Measurements from ENCODE around the gene TOMM22. TPM values are rescaled to one million over a fixed set of nuclear protein-coding genes. Genes with fewer than 3 reads are reported as not detected.

Gene TOMM22
- total RNA-seq, 1 experiment from 2014 or later = 146 TPM

- TF ChIP-seq USF1 (CRISPR knock-in tag; IDR thresholded peaks at IDR 0.05) (no peak), SP1 (CRISPR knock-in tag; conservative IDR thresholded peaks at IDR 0.05) (no peak), MXD4 (CRISPR knock-in tag; IDR thresholded peaks at IDR 0.05; ENCODE audit: borderline replicate concordance) (no peak), CREB1 (CRISPR knock-in tag; IDR thresholded peaks at IDR 0.05) (no peak)
- TF ChIP-seq, protein P1, sequence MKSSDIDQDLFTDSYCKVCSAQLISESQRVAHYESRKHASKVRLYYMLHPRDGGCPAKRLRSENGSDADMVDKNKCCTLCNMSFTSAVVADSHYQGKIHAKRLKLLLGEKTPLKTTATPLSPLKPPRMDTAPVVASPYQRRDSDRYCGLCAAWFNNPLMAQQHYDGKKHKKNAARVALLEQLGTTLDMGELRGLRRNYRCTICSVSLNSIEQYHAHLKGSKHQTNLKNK (CRISPR knock-in tag; IDR thresholded peaks at IDR 0.05) = no peak
Measured at GRCh38 chr22:38652859-38653258, 28.9 kb upstream of the TOMM22 start (continued).

- Mint-ChIP-seq H3K9me3 (peaks cover 5% of the 10 kb centered on the region), H3K4me1 (peaks cover 10% of the 10 kb centered on the region), H3K27me3 (ENCODE audit: low read depth) (no peaks in the 10 kb centered on the region), H3K27ac (no peak overlapping the region), H3K36me3 (peaks cover 12% of the 10 kb centered on the region), H3K4me3 (no peak overlapping the region)
- DNase-seq (ENCODE audit: low spot score) (no peak), ATAC-seq (no peak)
- POLR2A ChIA-PET = no interaction called here
- CTCF ChIA-PET = no interaction called here
- TF ChIP-seq GTF2I (CRISPR knock-in tag; conservative IDR thresholded peaks at IDR 0.05) = no peak
Measured at GRCh38 chr22:38653741-38654140, 28.0 kb upstream of the TOMM22 start.

DNA sequence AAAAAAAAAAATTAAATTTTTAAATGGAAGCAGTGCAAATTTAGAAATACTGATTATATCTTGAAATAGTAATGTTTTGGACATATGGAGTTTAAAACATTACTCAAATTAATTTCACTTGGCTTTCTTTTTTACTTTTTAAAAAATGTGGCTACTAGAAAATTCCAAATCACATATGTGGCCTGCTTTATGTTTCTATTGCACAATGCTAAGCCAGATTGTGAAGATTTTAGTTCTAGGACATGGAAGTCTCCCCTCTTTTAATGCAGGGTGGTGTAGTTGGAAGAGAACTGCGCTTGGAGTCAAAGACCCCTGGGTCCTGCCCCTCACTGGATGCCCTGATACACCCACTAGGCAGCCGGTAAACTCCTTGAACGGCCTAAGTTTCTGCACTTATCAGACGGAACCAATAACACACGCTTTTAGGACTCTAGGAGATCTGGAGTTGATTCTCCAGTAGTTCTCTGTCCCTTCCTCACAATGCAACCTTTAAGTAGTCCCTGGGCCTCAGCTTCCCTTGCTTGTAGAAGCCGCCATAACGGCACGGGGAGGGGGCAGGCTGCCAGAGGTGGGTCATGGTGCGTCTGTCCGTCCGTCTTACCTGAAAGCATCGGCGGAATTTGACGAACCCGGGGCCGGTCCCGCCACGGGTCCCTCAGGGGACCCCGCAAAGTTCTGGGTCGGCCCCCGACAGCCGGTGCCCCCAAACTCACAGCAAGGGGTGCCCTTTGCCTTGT, 26.1 kb upstream of the TOMM22 start:
- CTCF ChIA-PET = no interaction called here
- H3K27ac Mint-ChIP-seq = peak overlapping the region; percentile 60; the same call in 1 of the 2 replicates
- DNase-seq (ENCODE audit: low spot score) (no peak), ATAC-seq (peak; percentile 41)
- peak overlapping the region; percentile 89 for H3K4me3 Mint-ChIP-seq
- no peaks in the 10 kb centered on the region for H3K27me3 Mint-ChIP-seq (ENCODE audit: low read depth)
- H3K4me1 Mint-ChIP-seq = peaks cover 10% of the 10 kb centered on the region
- H3K36me3 Mint-ChIP-seq = peaks cover 10% of the 10 kb centered on the region
- 0 out of 2 replicates have a peak, but pooled peaks have one; percentile 57 for TF ChIP-seq ZBTB21 (CRISPR knock-in tag; IDR thresholded peaks at IDR 0.05; ENCODE audit: borderline replicate concordance)
- TF ChIP-seq, protein P2, sequence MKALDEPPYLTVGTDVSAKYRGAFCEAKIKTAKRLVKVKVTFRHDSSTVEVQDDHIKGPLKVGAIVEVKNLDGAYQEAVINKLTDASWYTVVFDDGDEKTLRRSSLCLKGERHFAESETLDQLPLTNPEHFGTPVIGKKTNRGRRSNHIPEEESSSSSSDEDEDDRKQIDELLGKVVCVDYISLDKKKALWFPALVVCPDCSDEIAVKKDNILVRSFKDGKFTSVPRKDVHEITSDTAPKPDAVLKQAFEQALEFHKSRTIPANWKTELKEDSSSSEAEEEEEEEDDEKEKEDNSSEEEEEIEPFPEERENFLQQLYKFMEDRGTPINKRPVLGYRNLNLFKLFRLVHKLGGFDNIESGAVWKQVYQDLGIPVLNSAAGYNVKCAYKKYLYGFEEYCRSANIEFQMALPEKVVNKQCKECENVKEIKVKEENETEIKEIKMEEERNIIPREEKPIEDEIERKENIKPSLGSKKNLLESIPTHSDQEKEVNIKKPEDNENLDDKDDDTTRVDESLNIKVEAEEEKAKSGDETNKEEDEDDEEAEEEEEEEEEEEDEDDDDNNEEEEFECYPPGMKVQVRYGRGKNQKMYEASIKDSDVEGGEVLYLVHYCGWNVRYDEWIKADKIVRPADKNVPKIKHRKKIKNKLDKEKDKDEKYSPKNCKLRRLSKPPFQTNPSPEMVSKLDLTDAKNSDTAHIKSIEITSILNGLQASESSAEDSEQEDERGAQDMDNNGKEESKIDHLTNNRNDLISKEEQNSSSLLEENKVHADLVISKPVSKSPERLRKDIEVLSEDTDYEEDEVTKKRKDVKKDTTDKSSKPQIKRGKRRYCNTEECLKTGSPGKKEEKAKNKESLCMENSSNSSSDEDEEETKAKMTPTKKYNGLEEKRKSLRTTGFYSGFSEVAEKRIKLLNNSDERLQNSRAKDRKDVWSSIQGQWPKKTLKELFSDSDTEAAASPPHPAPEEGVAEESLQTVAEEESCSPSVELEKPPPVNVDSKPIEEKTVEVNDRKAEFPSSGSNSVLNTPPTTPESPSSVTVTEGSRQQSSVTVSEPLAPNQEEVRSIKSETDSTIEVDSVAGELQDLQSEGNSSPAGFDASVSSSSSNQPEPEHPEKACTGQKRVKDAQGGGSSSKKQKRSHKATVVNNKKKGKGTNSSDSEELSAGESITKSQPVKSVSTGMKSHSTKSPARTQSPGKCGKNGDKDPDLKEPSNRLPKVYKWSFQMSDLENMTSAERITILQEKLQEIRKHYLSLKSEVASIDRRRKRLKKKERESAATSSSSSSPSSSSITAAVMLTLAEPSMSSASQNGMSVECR (CRISPR knock-in tag; IDR thresholded peaks at IDR 0.05; ENCODE audit: borderline replicate concordance) = peak; percentile 70; the same call in 1 of the 2 replicates
- TF ChIP-seq JUN (CRISPR knock-in tag; IDR thresholded peaks at IDR 0.05) = no peak
- peaks cover 5% of the 10 kb centered on the region for H3K9me3 Mint-ChIP-seq
- POLR2A ChIA-PET = no interaction called here

DNA sequence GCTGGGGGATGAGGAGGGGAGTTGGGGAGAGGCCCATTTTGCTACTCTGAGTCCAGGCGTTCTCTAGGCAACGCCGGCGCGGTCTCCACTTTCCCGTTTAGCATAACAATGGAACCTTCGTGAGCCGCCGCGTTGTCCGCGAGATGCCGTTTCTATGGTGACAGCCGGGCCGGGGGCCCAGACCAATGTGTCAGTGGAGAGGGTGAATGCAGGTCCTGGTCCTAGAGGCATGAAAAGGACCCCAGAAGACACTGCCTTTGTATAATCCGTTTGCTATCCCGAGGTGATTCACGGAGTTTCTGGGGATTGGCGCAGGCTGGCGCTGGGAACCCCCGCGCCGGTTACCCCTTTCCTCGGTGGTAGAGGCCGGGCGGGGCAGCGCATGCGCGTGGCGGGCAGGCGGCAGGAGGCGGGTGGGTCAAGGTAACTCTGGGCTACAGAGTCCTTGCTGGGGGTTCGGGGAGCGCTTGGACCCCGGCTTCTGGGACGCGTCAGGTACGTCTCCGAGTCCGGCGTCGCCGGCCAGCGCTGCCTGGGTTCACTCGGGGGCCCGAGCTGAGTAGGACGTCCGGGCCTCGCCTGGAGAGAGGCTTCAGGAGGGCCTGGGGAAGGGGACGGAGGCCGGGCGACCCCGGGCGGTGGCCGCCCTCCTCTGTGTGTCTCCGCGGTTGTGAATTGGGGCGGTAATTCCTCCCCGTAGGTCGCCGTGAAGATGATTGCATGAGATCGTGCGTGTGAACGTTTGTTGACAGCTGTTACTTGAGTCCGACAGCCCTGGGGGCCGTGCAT, 25.3 kb upstream of the TOMM22 start, which contains the start of the genes CBY1 and FAM227A:
Gene CBY1 (plus strand): TSS at position 383 of the 789 bp plus-strand sequence. CDS start 11,417 bp downstream, outside the sequence.
Gene FAM227A (minus strand): TSS at position 137 of the 789 bp plus-strand sequence. CDS start 6,224 bp downstream, outside the sequence.
- Mint-ChIP-seq H3K27me3 (ENCODE audit: low read depth) (no peaks in the 10 kb centered on the region), H3K36me3 (peaks cover 10% of the 10 kb centered on the region), H3K9me3 (peaks cover 5% of the 10 kb centered on the region), H3K4me1 (peaks cover 10% of the 10 kb centered on the region), H3K4me3 (peak within 1 kb of the TSS; percentile 89), H3K27ac (peak within 1 kb of the TSS; percentile 98)
- DNase-seq (ENCODE audit: low spot score) (peak; percentile 94), ATAC-seq (peak; percentile 89)
- POLR2A ChIA-PET = no interaction called here
- CTCF ChIA-PET = interaction anchor here (1.4 kb wide), 1 partner anchor 25 kb away, joined by 7 read pairs; the partner anchor contains the start of gene TOMM22
- TF ChIP-seq, protein P3, sequence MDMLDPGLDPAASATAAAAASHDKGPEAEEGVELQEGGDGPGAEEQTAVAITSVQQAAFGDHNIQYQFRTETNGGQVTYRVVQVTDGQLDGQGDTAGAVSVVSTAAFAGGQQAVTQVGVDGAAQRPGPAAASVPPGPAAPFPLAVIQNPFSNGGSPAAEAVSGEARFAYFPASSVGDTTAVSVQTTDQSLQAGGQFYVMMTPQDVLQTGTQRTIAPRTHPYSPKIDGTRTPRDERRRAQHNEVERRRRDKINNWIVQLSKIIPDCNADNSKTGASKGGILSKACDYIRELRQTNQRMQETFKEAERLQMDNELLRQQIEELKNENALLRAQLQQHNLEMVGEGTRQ (CRISPR knock-in tag; IDR thresholded peaks at IDR 0.05) = no peak
- TF ChIP-seq FOXJ3 (CRISPR knock-in tag; IDR thresholded peaks at IDR 0.05; ENCODE audit: borderline replicate concordance) (no peak), EMX1 (CRISPR knock-in tag; IDR thresholded peaks at IDR 0.05) (no peak), ZNF396 (CRISPR knock-in tag; IDR thresholded peaks at IDR 0.05; ENCODE audit: borderline replicate concordance) (no peak), ATF6 (CRISPR knock-in tag; IDR thresholded peaks at IDR 0.05) (no peak), NFE2L1 (CRISPR knock-in tag; IDR thresholded peaks at IDR 0.05) (no peak), ERG (CRISPR knock-in tag; IDR thresholded peaks at IDR 0.05) (no peak), ZNF317 (CRISPR knock-in tag; IDR thresholded peaks at IDR 0.05; ENCODE audit: borderline replicate concordance, low read depth) (no peak), SP1 (CRISPR knock-in tag; conservative IDR thresholded peaks at IDR 0.05) (no peak), ESRRA (CRISPR knock-in tag; IDR thresholded peaks at IDR 0.05; ENCODE audit: borderline replicate concordance) (no peak; the same call in 1 of the 2 replicates), NFATC4 (CRISPR knock-in tag; IDR thresholded peaks at IDR 0.05) (no peak)

Data from WTC11 (cell line).